Cardiac septum (tissue), 1 donor: ENCODE results near the gene FGD2. TPM values are rescaled to one million over a fixed set of nuclear protein-coding genes. Genes with fewer than 3 reads are reported as not detected.

Source experiments
- DNase-seq: peaks from one replicate; pipeline ENCODE4 v3.0.0-alpha.2; 2020; ENCODE audit warnings: low spot score
- intact Hi-C: fragments of 100-400 bp; cut with DNase I; formaldehyde crosslinking; loops from one replicate; pipeline ENCODE4 v1.14.0; 2022
- total RNA-seq: library from RNA; stranded (reverse); fragmentation: NEBNext Ultra II Directional; extraction: Animal tissue kit (Norgen Biotek cat#: 25700); gene quantifications from one replicate; pipeline ENCODE4 v1.2.1, GENCODE V29; 2021
- donor health status: DM: no; HTN: no; CAD: no.

FGD2 gene
- total RNA-seq, 1 donor from 2014 or later, result 2.3 TPM

- peak; percentile 61 for DNase-seq
- intact Hi-C loops, result no loop called here
Measured at GRCh38 chr6:37068356-37069270, 63.2 kb downstream of the FGD2 start.

GRCh38 chr6:37069639-37070038, 64.2 kb downstream of the FGD2 start:
- intact Hi-C loops, result no loop called here
- peak; percentile 12 for DNase-seq

- intact Hi-C loops, result no loop called here
- DNase-seq, result no peak
Measured at GRCh38 chr6:37072526-37072925, 67.1 kb downstream of the FGD2 start.

GRCh38 chr6:37074053-37074827, 68.8 kb downstream of the FGD2 start:
- intact Hi-C loops, result no loop called here
- no peak for DNase-seq

DNA sequence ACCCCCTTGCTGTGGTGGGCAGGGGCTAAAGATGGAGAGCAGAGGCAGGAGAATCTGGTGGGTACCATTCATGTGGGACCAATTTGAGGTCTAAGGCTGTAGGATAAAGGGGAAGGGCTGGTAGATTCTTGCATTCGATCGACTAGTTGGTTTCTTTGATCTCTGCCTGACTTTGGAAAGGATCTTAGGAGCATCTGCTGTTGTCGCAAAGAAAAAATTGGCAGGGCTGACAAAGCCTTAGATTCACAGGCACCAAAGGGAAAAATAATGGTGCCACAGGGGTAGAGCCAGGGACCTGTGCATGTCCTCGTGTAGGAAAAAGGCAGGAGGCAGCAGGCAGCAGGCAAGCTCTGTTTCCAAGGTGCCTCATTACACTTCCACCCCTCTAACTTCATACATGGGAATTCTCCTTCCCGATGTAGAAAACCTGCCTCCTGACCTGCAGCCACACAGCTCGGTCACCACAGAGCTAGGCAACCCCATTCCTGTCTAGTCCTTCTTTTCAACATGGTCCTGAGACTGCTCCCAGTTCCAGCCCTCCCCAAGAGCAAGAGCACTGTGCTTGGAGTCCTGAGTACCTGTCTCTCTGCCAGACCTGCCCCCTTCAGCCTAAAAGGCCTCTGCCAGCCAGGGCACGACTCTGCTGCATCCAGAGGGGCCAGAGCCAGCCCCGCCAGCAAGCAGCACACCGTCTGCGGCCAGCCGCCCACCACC, 71.9 kb downstream of the FGD2 start:
- no peak for DNase-seq
- intact Hi-C loops, result no loop called here

GRCh38 chr6:37077905-37078296, 72.4 kb downstream of the FGD2 start:
- peak; percentile 83 for DNase-seq
- intact Hi-C loops, result no loop called here

Other genes with a start within 250 kb of the FGD2 start
- 6.7 TPM for gene CPNE5, start 166.2 kb upstream of the FGD2 start, total RNA-seq
- 24.9 TPM for gene PPIL1, start 130.9 kb upstream of the FGD2 start, total RNA-seq
- 49.2 TPM for gene C6orf89, start 119.7 kb upstream of the FGD2 start, total RNA-seq
- gene PI16, start 50.9 kb upstream of the FGD2 start, total RNA-seq, result 11.9 TPM
- 139 TPM for gene MTCH1, start 19.5 kb upstream of the FGD2 start, total RNA-seq
- gene PIM1, start 164.5 kb downstream of the FGD2 start, total RNA-seq, result 16.6 TPM